HG03196 (cell line): ENCODE measurements around the gene CAPZB.

ENCODE experiments used
- ATAC-seq: cut with Tn5 transposase; IDR thresholded peaks from one replicate; pipeline ENCODE4 v1.9.1; 2021; ENCODE audit not compliant: unreplicated experiment

Gene CAPZB

DNA sequence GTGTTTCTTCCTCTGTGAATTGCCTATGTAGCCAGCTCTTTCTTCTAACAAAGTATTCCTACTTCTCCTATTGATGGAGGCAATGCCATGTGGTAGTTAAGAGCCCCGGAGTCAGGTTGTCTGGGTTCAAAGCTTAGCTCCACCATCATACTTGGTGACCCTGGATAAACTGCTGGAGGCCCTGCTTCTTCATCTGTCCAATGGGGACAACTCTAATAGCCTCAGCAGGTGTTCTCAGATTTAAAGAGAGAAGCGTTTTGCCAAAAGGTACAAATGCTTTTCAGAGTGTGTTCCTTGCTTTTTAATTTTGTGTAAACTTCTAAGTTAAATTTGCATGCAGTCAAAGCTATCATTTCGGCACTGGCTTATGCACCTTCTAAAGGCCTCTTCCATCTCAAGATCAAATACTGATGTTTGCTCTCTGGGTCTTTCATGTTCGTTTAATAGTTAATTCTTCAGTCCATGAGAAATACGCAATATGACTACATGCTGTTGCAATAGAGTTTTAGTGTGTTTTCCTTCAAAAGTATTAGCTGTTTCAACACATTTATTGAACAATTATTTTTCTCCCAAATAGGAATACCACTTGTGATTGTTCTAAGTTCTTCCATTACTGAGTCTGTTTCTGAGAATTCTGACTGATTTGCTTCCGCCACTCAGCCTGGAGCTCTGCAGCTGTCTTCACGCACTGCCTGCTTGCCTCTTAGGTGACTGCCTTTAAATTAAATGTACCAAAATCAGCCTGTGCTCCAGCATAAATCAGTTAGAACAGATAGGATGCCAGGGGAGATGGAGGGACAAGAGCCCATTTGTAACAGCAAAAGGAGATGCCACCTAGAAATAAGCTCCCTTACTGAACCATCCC lies 75.6 kb downstream of the CAPZB start:
- no peak for ATAC-seq

- ATAC-seq = no peak
Observed at GRCh38 chr1:19407494-19408096, 77.7 kb downstream of the CAPZB start.

GRCh38 chr1:19406680-19407079 lies 78.7 kb downstream of the CAPZB start:
- ATAC-seq = no peak

DNA sequence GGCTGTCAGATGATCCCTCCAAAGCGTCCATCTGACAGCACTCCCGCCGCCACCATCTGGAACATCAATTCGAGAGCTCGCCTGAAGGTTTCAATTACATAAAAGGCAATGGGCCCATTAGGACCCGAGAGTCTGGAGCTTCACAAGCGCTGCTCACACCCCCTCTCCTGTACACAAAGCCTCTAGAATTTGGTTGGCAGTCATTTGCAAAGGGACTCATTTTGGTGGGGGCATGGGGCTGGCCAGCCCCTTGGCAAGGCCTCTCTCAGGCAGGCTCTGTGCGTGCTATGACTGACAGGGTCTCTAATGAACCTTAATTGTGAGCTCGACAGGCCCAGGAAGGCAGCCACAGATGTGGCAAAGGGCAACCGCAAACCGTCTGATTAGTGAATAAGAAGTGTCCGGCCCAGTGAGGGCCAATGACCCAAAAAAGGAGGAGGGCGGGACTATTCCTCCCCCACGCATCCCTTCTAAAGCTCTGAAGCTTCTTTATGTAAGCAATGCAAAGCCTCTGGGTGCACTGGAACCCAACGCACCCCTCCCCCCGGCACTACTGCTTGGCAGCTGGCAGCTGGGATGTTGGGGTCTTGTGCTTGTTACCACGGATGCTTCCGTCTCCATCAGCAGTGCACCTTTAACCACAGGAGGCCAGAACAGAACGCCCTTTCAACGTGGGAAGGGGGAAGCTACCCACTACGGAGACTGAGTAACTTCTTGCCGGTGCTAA lies 79.4 kb downstream of the CAPZB start:
- ATAC-seq = no peak

GRCh38 chr1:19405195-19405760 lies 80.1 kb downstream of the CAPZB start:
- ATAC-seq = no peak

DNA sequence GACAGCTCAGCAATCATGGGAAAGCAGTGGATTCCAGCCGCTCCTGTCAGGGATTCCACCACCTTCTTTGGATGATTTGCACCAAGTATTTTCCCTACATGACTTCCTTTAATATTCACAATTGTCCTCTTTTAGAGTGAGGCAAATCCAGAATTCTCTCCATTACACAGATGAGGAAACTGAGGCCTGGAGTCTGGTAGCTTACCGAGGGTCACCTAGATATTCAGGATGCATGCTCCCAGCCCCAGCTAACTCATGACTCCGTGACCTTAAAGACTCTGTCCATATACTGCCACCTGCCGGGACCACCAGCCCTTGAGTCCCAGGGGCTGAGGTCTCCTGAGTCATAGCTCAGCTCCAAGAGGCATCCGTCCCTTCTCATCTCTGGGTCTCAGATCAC lies 80.6 kb downstream of the CAPZB start:
- ATAC-seq = no peak

- ATAC-seq = no peak
Observed at GRCh38 chr1:19403256-19403655, 82.1 kb downstream of the CAPZB start.

GRCh38 chr1:19402031-19402813 lies 83.1 kb downstream of the CAPZB start:
- no peak for ATAC-seq

GRCh38 chr1:19401535-19401889 lies 83.8 kb downstream of the CAPZB start:
- ATAC-seq = no peak

GRCh38 chr1:19400875-19401534 lies 84.3 kb downstream of the CAPZB start:
- no peak for ATAC-seq

DNA sequence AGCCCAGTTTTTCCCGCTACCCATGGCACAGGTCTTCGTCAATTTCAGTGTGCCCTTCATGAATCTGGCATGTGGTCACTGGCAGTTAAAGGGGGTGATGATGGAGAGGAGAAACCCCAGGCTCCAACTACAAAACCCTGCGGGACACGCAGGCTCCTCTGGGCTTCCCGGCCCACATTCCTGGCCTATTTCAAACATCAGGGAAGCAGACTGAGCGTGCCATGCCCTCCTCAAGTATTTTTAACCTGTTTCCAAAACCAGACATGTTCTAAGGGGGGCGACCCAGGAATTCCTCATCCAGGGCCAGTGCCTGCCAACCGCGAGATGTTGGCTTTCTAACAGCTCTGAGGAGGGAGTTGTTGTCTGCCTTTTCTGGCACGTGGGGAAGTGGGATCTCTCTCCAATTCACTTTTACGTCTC lies 85.1 kb downstream of the CAPZB start:
- no peak for ATAC-seq

DNA sequence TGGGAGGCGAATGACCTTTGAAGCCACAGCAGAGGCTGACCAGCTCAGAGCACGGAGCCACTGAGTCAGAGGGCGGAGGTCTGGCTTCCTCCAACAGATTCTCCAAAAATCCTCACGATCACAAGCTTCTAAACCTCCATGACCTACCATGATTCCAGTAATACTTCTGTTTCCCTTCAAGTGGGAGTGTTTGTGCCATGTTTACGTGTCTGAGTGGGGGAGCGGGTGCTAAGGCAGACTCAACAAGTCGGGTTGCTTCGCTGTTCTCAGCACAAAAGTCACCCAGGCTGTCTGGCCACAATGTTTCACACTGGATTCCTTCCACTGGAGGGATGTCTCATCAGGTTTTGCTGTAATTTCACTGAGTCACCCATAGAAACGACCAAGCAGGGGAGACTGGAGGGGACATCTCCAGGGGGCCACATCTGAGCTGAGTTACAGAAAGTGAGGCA lies 87.0 kb downstream of the CAPZB start:
- no peak for ATAC-seq

DNA sequence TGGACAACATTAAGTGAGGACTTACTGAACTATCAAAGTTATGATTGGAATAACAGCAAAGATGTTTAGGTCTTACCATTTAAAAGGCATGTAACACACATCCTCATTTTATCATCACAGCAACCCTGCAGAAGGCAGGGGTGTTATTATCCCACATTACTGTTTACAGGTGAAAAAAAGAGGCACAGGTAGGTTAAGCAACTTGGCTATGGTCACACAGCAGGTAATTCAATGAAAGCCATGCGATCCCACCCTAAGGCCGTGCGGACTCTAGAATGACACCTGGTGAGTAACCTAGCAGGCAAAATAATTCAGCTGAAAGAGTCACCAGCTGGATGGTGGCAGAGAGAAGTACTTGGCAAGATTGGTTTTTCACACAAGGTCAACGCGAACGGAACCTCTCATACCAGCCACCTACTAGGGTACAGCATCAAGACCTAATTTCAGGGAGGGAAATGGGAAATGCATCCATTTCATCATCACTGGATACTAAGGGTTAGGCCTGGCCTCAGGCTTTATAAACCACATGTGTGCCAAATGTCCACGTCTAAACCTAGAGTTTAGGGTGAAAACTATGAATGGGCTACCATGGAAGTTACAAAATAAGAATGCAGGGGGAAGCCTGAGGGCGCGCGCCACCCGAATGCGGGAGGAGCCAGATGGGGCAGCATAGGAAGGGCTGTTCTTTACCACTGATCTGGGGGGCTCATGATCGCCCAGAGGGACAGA lies 88.0 kb downstream of the CAPZB start:
- ATAC-seq = no peak

DNA sequence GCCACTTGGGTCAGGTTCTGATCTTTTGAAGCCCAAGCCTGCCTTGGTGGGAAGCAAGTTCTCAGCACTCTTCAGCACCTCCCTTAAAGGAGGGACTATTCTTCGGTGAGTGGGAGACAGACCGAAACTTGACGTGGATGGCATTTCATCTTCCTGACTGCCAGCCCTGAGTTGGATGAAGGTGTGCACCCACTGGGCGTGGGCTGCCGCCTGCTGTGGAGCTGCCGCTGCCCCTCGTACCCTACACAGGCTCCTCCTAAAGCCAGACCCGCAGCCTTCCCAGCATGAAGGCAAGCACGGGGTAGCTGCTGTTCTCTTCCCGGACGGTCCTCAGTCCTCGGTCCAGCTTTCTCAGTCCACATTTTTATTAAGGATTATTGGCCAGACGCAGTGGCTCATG lies 89.1 kb downstream of the CAPZB start:
- ATAC-seq = no peak

- no peak for ATAC-seq
Observed at GRCh38 chr1:19395678-19396192, 89.6 kb downstream of the CAPZB start.

DNA sequence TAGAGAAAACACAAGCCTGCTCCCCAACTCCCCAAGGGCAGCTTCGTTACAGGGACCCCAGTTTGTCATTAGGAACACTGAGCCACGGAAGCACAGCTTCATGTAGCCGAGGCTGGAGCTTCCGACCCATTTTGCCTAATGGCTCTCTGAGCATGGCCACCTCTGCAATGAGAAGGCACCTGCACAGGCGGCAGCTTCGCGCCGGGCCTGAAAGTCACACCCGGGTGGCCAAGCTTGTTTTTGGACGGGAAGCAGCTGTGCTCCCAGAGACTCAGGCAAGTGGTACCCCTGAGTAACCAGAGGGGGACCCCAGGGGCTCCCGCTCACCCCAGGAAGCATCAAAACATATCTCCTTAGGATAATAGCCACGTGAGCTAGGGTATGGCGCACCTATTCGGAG lies 92.3 kb downstream of the CAPZB start:
- no peak for ATAC-seq

DNA sequence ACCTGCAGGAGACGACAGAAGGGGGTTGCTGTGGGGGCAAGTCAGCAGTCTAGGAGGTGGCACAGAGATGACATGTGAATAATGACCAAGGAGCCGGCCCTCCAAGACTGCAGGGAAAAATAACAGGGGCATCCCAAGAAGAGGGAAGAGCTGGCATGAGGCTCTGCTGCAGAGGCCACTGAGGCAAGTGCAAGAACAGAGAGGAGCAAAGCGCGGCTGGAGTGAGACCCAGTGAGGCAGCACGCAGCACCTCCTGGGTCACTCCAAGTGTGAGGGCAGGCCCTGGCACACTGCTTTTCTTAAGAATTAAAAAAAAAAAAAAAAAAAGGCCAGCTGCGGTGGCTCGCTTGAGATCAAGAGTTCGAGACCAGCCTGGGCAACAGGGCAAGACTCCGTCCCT lies 93.1 kb downstream of the CAPZB start:
- ATAC-seq = no peak

DNA sequence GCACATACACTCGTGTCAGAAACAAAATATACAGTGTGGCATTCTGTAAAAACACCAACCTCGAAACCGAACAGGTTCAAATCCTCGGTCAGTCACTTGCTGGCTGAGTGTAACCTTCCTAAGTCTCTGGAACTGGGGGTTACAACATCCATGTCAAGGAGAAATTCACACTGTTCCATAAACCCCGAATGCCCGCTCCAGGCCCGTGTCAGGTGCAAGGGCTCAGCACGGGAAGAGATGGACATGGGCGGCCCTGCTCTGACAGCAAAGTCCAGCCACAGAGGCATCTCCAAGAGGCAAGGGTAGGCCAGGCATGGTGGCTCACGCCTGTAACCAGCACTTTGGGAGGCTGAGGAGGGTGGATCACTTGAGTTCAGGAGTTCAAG lies 93.8 kb downstream of the CAPZB start:
- no peak for ATAC-seq

DNA sequence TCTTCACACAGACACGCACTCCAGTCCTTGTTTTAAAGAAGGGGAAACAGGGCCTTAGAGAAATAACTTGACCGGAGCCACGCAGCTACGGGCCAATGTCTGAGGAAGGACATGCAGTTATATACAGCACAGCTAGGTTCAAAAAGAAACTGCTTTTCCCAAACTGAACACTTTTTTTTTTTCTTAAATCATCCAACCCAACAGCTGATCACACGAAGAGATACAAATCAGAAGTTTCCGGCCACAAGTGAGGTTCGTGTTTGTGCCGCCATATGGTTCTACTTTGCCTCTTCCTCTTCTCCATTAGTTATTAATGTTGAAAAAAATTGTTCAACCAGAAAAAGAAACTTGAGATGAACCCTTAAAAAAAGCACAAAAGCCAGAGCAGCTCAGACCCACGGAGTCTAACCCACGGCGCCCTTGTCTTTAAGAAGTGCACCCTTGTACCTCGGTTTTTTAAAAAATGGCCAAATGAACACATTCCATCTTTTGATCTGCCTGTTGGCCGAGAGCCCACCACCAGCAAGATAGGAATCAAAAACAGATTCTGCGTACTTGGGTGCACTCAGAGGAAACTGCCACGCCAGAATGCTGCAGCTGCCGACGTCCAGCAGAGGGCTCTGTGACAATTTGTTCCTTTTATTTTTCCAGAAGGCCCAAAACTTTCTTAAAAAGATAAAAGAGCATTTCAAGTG lies 94.3 kb downstream of the CAPZB start:
- ATAC-seq = peak; percentile 49
